ENCODE data around the gene TPPP2.

The TPPP2 gene

DNA sequence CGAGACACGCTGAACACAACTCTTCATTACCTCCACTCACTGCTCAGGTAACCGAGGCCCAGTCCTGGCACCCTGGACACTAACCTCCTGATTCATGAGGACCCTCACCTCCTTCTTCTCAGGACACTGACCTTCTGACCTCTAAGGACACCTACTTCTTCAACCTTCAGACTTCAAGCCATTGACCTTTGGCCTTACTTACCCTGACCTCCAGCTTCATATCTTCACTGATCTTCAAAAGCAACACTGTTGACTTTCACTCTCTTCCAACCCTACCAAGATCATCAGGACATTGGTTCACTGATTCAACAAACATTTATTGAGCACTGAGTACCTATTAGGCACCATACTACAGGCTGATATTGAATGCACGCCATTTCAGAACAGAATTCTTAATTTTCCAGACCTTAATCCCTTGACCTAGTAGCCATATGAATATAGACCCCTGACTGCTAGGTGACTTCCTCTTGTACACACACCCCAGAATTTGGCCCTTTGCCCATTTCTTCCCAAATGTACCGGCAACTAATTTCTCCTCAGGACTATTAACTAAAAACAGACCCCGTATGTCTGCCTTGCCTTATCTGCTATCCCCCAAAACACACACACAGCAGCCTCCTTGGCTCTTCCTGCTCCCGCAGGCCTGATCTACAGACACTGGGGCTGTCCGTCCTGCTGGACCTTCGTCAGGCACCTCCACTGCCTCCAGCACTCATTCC is 45.9 kb downstream of the TPPP2 start:
- no peak for DNase-seq (ENCODE audit: low spot score)

DNA sequence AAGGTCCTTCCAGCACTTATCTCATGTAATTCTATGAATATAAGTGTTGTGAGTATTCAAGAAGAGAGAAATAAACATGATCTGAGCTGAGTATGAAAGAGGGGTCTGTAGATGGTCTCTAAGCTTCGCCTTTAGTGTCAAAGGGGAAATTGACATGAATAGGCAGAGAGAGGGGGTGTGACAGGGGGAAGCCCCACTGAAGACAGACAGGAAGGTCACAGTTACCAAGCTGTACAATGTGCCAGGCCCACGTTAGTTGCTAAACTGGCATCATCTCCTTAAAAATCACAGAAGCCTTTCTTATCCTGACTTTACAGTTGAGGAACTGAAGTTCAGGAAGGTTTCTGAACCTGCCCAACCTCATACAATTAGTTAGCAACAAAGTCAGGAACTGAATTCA is 47.7 kb downstream of the TPPP2 start:
- DNase-seq (ENCODE audit: low spot score): no peak

- no peak for DNase-seq (ENCODE audit: low spot score)
Measured at GRCh38 chr14:21078287-21078686, 48.3 kb downstream of the TPPP2 start.

- DNase-seq (ENCODE audit: low spot score): no peak
Measured at GRCh38 chr14:21078726-21079125, 48.7 kb downstream of the TPPP2 start.

DNA sequence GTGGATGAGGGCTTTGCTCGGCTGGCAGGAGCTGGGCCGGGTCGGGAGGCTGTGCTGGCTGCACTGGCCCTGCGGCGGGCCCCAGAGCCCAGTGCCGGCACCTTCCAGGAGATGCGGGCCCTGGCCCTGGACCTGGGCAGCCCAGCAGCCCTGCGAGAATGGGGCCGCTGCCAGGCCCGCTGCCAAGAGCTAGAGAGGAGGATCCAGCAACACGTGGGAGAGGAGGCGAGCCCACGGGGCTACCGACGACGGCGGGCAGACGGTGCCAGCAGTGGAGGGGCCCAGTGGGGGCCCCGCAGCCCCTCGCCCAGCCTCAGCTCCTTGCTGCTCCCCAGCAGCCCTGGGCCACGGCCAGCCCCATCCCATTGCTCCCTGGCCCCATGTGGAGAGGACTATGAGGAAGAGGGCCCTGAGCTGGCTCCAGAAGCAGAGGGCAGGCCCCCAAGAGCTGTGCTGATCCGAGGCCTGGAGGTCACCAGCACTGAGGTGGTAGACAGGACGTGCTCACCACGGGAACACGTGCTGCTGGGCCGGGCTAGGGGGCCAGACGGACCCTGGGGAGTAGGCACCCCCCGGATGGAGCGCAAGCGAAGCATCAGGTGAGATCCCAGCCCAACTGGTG is 51.6 kb downstream of the TPPP2 start:
- no peak for DNase-seq (ENCODE audit: low spot score)
